NK-92 (cell line): ENCODE measurements around the gene MAP1LC3B.

Experiments used
- DNase-seq: peaks from one replicate; lab custom pipeline; 2025; ENCODE audit not compliant: unreplicated experiment; lab: John Stamatoyannopoulos, UW

MAP1LC3B gene

DNA sequence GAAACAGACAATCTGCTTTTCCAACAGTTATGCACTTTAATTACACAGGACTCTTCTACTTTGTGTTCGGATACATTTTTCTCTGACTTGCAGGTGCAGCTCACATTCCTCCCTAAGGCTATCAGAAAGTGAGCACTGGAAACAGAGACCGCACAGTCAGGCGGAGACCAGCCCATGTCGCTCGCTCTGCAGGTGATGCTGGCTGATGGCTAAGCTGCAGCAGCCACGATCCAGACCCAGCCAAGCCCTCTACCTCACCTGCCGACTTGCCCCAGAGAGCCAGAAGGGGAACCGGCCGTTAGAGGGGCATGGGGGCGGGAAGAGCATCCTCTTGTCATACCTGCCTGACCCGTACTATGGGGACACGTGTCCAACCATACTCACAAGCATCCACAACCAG, 33.8 kb downstream of the MAP1LC3B start:
- no peak for DNase-seq

- DNase-seq = no peak
Measured at GRCh38 chr16:87426423-87427215, 34.5 kb downstream of the MAP1LC3B start.

GRCh38 chr16:87431926-87432325, 39.8 kb downstream of the MAP1LC3B start:
- DNase-seq = no peak

DNA sequence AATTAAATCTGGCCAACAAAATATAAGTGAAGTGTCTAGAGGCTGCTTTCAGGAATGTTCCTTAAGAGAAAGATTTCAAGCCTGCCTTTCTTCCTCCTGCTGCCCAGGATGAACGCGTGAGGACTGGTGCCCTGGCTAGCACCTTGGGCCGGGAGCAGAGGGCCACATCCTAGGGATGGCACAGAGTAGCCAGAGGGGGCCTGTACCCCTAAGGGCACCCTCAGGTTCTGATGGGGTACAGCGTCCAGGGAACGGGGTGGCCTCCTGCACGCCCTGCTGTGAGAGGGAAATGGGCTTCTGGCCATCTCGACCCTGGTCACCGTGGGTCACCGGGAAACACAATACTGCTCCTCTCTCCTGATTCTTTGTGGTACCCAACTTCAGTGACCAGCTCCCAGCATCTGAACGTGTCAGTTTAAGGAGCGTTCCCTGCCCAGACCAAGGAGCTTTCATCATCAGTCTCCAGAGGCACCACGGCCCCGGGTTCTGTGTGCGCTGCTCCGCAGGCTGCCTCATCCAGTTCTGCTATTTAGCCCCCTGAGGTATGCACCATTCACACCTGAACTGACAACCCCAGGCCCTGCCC, 40.3 kb downstream of the MAP1LC3B start:
- no peak for DNase-seq

GRCh38 chr16:87434146-87434667, 42.1 kb downstream of the MAP1LC3B start:
- DNase-seq = no peak

GRCh38 chr16:87435372-87436224, 43.5 kb downstream of the MAP1LC3B start:
- no peak for DNase-seq

- no peak for DNase-seq
Measured at GRCh38 chr16:87436225-87437172, 44.4 kb downstream of the MAP1LC3B start.

- no peak for DNase-seq
Measured at GRCh38 chr16:87437327-87437726, 45.2 kb downstream of the MAP1LC3B start.

GRCh38 chr16:87437911-87438610, 45.9 kb downstream of the MAP1LC3B start:
- DNase-seq = no peak

DNA sequence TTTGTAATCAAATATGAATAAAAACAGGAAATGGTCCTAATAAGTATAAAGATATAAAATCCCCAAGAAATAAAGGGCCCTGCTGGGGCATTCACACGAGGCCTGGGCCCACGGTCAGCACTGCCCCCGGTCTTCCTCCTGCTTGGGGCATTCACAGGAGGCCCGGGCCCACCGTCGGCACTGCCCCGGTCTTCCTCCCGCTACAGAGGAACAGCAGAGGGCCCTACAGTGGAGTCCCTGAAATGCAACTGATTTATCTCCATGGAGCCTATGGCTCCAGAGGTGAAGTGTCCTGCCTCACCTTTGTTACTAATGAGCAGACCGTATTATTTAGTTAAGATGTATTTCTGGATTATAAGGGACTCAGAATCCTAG, 46.5 kb downstream of the MAP1LC3B start:
- no peak for DNase-seq

- DNase-seq = no peak
Measured at GRCh38 chr16:87439926-87440325, 47.8 kb downstream of the MAP1LC3B start.

DNA sequence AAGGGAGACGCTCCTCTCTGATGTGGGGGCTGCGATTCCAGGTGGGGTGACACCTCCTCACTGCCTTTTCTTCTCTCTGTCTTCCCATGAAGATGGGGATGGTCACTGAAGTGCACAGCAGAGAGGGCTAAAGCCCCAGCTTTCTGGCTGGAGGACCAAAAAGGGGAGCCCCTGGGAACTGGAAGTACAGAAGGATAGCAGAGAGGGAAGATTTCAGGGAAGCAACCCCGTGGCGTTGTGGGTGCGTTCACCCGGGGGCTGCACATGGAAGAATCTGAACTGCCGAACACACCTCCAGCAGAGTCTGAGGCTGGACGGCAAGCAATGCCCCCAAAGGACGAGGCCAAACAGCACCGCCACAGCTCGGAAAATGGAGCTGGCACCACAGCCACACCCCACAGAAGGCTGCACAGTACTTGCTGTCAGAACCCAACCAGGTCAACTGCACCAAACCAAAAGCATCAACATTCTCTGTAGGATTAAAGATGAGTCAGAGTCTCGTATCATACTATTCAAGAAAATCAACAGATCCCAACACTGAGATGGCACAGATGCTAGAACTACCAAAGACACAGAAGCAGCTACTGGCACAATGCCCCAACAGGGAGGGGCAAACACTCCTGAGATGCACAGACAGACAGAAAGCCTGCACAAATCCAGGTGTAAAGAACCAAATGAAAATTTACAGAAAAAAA, 49.9 kb downstream of the MAP1LC3B start:
- DNase-seq = no peak

DNA sequence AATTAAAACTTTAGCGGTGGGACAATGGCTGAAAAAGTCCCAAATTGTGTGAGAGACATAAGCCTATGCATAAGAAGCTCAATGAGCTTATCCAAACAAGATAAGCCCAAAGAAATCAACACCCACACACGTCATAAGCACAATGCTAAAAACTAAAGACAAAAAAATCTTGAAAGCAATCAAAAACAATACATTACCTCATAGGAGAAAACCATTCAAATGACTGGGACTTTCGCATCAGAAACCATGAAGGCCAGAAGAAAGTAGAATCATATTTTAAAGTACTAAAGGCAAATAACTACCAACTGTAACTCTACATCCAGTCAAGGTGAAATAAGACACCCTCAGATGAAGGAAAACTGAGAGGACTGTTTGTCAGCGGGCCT, 50.4 kb downstream of the MAP1LC3B start:
- DNase-seq = no peak

- no peak for DNase-seq
Measured at GRCh38 chr16:87443016-87443415, 50.9 kb downstream of the MAP1LC3B start.

DNA sequence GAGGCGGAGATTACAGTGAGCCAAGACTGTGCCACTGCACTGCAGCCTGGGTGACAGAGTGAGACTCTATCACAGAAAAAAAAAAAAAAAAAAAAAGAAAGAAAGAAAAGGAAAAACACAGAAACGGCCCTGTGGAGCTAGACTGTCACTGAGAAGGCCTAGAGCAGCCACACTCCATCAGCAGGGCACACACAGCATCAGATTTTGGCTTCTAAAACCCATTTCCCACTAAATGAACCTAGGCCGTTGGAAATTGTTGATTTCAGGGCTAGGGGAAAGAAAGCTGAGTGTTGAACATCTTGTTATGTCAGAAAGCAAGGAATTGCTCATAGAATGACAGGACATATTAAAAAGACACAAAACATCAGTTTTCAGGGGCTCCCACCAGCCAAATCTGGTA, 51.8 kb downstream of the MAP1LC3B start:
- DNase-seq = no peak

DNA sequence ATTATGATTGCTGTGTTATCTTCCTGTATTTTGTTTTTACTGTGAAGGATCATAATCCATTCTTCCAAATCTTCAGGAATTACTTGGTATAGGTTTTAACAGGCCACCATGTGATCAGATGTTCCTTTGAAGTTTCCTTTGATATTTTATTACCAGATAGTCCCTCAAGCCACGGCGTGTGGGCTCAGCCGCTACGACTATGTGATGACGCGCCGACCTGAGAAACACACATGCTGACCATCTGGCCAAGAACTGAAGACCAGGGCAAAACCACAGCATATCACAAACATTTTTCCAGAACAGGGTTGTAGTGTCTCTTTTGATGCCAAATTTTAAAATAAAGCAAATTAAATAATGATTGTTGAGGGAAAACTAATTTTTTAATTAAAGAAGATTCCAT, 53.4 kb downstream of the MAP1LC3B start:
- no peak for DNase-seq

DNA sequence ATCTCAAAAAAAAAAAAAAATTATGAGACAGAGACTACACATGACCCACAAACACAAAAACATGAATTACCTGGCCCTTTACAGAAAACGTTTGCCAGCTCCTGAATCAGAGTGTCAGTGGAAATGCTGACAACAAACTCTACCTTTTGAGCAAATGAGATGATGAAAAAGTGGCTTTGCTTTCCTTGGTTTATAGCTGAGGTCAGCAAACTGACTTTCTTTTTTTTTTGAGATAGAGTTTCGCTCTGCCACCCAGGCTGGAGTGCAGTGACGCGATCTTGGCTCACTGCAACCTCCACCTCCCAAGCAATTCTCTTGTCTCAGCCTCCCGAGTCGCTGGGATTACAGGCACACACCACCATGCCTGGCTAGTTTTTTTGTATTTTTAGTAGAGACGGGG, 54.3 kb downstream of the MAP1LC3B start:
- DNase-seq = no peak

- DNase-seq = no peak
Measured at GRCh38 chr16:87447323-87447722, 55.2 kb downstream of the MAP1LC3B start.

- no peak for DNase-seq
Measured at GRCh38 chr16:87448866-87449265, 56.7 kb downstream of the MAP1LC3B start.
